Lung (tissue), 16 donors: ENCODE measurements around the gene DHRS11. TPM values are rescaled to one million over a fixed set of nuclear protein-coding genes. Genes with fewer than 3 reads are reported as not detected.

Source experiments
- ATAC-seq: fragments of 200-7000 bp; cut with Tn5 transposase; one replicate; pipeline ENCODE4 v1.9.1; 2020; ENCODE audit warnings: moderate number of reproducible peaks; ENCODE audit not compliant: insufficient read depth, low FRiP score
- DNase-seq, 3 donors: peaks; one replicate each; pipeline ENCODE4 v3.0.0-alpha.2; 2013 to 2017
- H3K27ac ChIP-seq, 2 donors: one replicate each; pipeline ENCODE4 v1.5.1; 2013; ENCODE audit warnings: mild to moderate bottlenecking in 2 of 2, moderate library complexity in 2 of 2, control low read depth in 1 of 2, inconsistent platforms in 1 of 2, low read depth in 1 of 2, low read length in 1 of 2
- H3K27me3 ChIP-seq, 3 donors: one replicate each; pipeline ENCODE4 v1.5.1; 2013; ENCODE audit warnings: low read length in 2 of 3; ENCODE audit not compliant: control insufficient read depth in 3 of 3, insufficient read depth in 3 of 3
- H3K36me3 ChIP-seq, 4 donors: one replicate each; pipeline ENCODE4 v1.5.1; 2013; ENCODE audit warnings: low read length in 4 of 4, mild to moderate bottlenecking in 1 of 4, moderate library complexity in 1 of 4; ENCODE audit not compliant: control insufficient read depth in 4 of 4, insufficient read depth in 4 of 4
- H3K4me1 ChIP-seq, 5 donors: one replicate each; pipeline ENCODE4 v1.5.1; 2013; ENCODE audit warnings: low read length in 5 of 5, mild to moderate bottlenecking in 2 of 5, moderate library complexity in 1 of 5; ENCODE audit not compliant: control insufficient read depth in 5 of 5, insufficient read depth in 5 of 5
- H3K4me3 ChIP-seq: one replicate; pipeline ENCODE4 v1.5.1; 2013; ENCODE audit warnings: mild to moderate bottlenecking, control low read depth, moderate library complexity
- H3K9ac ChIP-seq, 2 donors: one replicate each; pipeline ENCODE4 v1.5.1; 2013; ENCODE audit warnings: low read length in 2 of 2, control low read depth in 1 of 2; ENCODE audit not compliant: insufficient read depth in 1 of 2
- H3K9me3 ChIP-seq, 4 donors: one replicate each; pipeline ENCODE4 v1.5.1; 2013; ENCODE audit warnings: low read length in 3 of 4, mild to moderate bottlenecking in 1 of 4, moderate library complexity in 1 of 4; ENCODE audit not compliant: control insufficient read depth in 4 of 4, insufficient read depth in 3 of 4
- CTCF ChIP-seq: IDR thresholded peaks from 2 replicates; pipeline ENCODE4 v1.5.1; 2012; ENCODE audit warnings: mild to moderate bottlenecking; ENCODE audit errors: control extremely low read depth, extremely low read depth
- WGBS, 2 donors: extraction: QIAGEN DNeasy Blood & Tissue Kit; methylation state at CpG; one replicate each; pipeline ENCODE4 v1.1.7; 2013; 5-methylcytosine and 5-hydroxymethylcytosine counted together
- long read RNA-seq, 5 donors: transcript quantifications; one replicate each; lab custom pipeline, GENCODE V29; 2026
- polyA plus RNA-seq, 2 donors: library from polyadenylated mRNA; stranded (reverse); fragments of 200-250 nt; gene quantifications; one replicate each; pipeline ENCODE4 v1.2.1, GENCODE V29; 2013
- total RNA-seq, 2 donors: library from RNA; depleted of rRNA in 1 of 2; stranded (reverse); fragments of >200 nt in 1 of 2; gene quantifications; one replicate each; pipeline ENCODE4 v1.2.1, GENCODE V29; 2014 to 2021
- donor health status: control.
- donor health status: control.
- donor health status: Bipolar disorder and iron deficiency.
- donor health status: healthy.
- donor health status: DM: yes; HTN: yes; CAD: no.

Gene DHRS11
- total RNA-seq (1 to 10 TPM; 3.7 to 6.6 TPM), polyA plus RNA-seq (1 to 10 TPM; 4.8 to 9.1 TPM)
- long read RNA-seq, donor 1, full-length matches to known transcripts: 5 of 5 reads
- long read RNA-seq, donor 1, partial matches to known transcripts: 0 of 5 reads
- long read RNA-seq, donor 1, other reads (novel, unspliced or antisense): 0 of 5 reads
- long read RNA-seq, donor 2, full-length matches to known transcripts: 5 of 5 reads
- long read RNA-seq, donor 2, partial matches to known transcripts: 0 of 5 reads
- long read RNA-seq, donor 2, other reads (novel, unspliced or antisense): 0 of 5 reads
- long read RNA-seq, donor 3, full-length matches to known transcripts: 5 of 5 reads
- long read RNA-seq, donor 3, partial matches to known transcripts: 0 of 5 reads
- long read RNA-seq, donor 3, other reads (novel, unspliced or antisense): 0 of 5 reads
- long read RNA-seq, donor 4, full-length matches to known transcripts: 3 of 3 reads
- long read RNA-seq, donor 4, partial matches to known transcripts: 0 of 3 reads
- long read RNA-seq, donor 4, other reads (novel, unspliced or antisense): 0 of 3 reads
- long read RNA-seq, donor 5, full-length matches to known transcripts: 19 of 19 reads
- long read RNA-seq, donor 5, partial matches to known transcripts: 0 of 19 reads
- long read RNA-seq, donor 5, other reads (novel, unspliced or antisense): 0 of 19 reads

- 2% methylated on average over 62 to 87 of the region's 87 CpGs for WGBS, 2 donors
- Histone ChIP-seq H3K27ac (peak within 1 kb of the TSS; percentile 79 to 84), H3K27me3 (no peaks in the 10 kb centered on the region), H3K9ac (peak within 1 kb of the TSS; percentile 44 to 66), H3K9me3 (no peaks in the 10 kb centered on the region), H3K36me3 (peaks cover 9 to 21% (median 14%) of the 10 kb centered on the region in 4 donors), H3K4me3 (peak within 1 kb of the TSS; percentile 92), H3K4me1 (peaks cover 0 to 14% (median 11%) of the 10 kb centered on the region in 5 donors)
- DNase-seq (peak; percentile 75 to 83 (median 82)), ATAC-seq (peak; percentile 97)
- no peak for TF ChIP-seq CTCF
Measured at GRCh38 chr17:36591434-36592315, at the start of gene DHRS11. DHRS11 (plus strand) TSS chr17:36591879; CDS start chr17:36592010, 131 bp downstream.

- no peak for ATAC-seq
- Histone ChIP-seq H3K36me3 (peaks cover 0 to 4% (median 1%) of the 10 kb centered on the region in 4 donors), H3K9me3 (no peaks in the 10 kb centered on the region), H3K4me1 (peaks cover 0 to 27% (median 3%) of the 10 kb centered on the region in 5 donors), H3K4me3 (no peak overlapping the region), H3K27ac (no peak overlapping the region), H3K9ac (no peak overlapping the region), H3K27me3 (no peaks in the 10 kb centered on the region)
- WGBS, 2 donors: 96 to 97% methylated on average over 15 of the region's 15 CpGs
- DNase-seq: no peak
- no peak for TF ChIP-seq CTCF
Measured at GRCh38 chr17:36542755-36543154, 48.9 kb upstream of the DHRS11 start.

- Histone ChIP-seq H3K27ac (peak overlapping the region; percentile 99 to 100), H3K4me3 (peak overlapping the region; percentile 96), H3K9me3 (no peaks in the 10 kb centered on the region), H3K9ac (peak overlapping the region; percentile 97 to 99), H3K27me3 (no peaks in the 10 kb centered on the region), H3K4me1 (peaks cover 0 to 30% (median 3%) of the 10 kb centered on the region in 5 donors), H3K36me3 (peaks cover 0 to 4% (median 1%) of the 10 kb centered on the region in 4 donors)
- TF ChIP-seq CTCF: no peak
- 0% methylated on average over 10 of the region's 10 CpGs for WGBS, 2 donors
- no peak for ATAC-seq
- peak in 1 of 3 donors; percentile 65 for DNase-seq
Measured at GRCh38 chr17:36544044-36544306, 47.7 kb upstream of the DHRS11 start.
